GM12872 (cell line): Measurements from ENCODE around the gene ARHGAP5.

ENCODE experiments used
- TF ChIP-seq, protein P1 (sequence below): IDR thresholded peaks from 3 replicates; pipeline ENCODE4 v1.5.1; 2011; ENCODE audit warnings: low read depth, mild to moderate bottlenecking, low read length, moderate library complexity; ENCODE audit not compliant: insufficient read depth

ARHGAP5 gene

DNA sequence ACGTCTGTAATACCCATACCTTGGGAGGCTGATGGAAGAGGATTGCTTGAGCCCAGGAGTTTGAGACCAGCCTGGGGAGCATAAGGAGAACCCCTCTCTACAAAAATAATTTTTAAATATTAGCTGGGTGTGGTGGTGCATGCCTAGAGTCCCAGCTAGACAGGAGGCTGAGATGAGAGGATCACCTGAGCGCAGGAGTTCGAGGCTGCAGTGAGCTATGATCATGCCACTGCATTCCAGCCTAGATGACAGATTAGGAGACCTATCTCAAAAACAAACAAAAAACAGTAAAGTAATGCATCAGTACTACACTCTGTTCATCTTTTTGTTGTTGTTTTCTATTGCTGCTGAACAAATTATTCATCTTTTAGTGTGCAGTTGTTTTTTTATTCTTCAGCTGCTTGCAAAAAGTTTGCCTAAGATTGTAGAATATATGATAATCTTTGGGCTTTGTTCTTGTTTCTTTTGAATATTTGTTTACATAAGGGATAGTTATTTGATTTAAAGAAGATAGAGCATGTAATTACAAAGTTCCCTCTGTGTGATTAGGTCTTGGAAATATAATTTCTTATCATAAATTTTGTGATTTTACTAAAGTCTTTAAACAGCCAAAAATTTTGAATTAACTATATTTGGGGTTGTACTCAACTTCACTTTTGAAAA lies 8.2 kb downstream of the ARHGAP5 start:
- TF ChIP-seq, protein P1, sequence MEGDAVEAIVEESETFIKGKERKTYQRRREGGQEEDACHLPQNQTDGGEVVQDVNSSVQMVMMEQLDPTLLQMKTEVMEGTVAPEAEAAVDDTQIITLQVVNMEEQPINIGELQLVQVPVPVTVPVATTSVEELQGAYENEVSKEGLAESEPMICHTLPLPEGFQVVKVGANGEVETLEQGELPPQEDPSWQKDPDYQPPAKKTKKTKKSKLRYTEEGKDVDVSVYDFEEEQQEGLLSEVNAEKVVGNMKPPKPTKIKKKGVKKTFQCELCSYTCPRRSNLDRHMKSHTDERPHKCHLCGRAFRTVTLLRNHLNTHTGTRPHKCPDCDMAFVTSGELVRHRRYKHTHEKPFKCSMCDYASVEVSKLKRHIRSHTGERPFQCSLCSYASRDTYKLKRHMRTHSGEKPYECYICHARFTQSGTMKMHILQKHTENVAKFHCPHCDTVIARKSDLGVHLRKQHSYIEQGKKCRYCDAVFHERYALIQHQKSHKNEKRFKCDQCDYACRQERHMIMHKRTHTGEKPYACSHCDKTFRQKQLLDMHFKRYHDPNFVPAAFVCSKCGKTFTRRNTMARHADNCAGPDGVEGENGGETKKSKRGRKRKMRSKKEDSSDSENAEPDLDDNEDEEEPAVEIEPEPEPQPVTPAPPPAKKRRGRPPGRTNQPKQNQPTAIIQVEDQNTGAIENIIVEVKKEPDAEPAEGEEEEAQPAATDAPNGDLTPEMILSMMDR, result no peak

GRCh38 chr14:32085845-32086383 lies 8.8 kb downstream of the ARHGAP5 start:
- TF ChIP-seq, protein P1, result no peak

DNA sequence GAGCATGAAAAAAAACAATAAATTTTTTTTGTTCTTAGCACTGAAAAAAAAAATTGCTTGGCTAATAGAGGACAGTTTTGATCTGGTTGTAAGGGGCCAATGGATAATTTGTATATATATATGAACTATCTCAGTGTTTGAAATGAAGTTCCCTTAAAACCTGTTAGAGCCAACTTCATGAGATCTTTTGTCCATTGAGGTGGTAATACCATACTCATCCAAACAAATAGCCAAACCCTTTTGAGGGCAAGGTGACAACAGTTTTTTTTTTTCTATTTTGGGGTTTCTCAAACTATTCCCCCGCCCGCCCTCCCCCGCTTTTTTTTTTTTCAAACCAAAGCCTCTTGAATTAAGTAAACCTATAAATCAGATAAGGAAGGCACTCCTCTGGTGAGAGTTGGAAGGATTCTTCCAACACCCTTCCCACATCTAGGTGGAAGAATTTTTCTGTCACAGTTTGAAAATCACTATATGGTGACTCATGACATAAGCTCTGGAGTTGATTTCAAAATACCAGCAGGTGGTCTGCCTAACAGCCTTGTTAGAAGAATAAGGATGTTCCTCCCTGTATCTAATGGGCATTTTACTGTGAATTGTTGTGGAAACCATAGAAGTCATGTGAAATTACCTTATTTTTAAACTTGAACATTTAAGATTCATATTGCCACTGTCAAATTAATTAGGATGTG lies 10.2 kb downstream of the ARHGAP5 start:
- TF ChIP-seq, protein P1, result no peak

- TF ChIP-seq, protein P1, result no peak
These were observed 10.8 kb downstream of the ARHGAP5 start for GRCh38 chr14:32087907-32088306.

DNA sequence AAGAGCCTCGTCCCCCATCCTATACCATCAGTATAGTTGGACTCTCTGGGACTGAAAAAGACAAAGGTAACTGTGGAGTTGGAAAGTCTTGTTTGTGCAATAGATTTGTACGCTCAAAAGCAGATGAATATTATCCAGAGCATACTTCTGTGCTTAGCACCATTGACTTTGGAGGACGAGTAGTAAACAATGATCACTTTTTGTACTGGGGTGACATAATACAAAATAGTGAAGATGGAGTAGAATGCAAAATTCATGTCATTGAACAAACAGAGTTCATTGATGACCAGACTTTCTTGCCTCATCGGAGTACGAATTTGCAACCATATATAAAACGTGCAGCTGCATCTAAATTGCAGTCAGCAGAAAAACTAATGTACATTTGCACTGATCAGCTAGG lies 13.6 kb downstream of the ARHGAP5 start:
- TF ChIP-seq, protein P1, result no peak

GRCh38 chr14:32099473-32099872 lies 22.4 kb downstream of the ARHGAP5 start:
- TF ChIP-seq, protein P1, result no peak

DNA sequence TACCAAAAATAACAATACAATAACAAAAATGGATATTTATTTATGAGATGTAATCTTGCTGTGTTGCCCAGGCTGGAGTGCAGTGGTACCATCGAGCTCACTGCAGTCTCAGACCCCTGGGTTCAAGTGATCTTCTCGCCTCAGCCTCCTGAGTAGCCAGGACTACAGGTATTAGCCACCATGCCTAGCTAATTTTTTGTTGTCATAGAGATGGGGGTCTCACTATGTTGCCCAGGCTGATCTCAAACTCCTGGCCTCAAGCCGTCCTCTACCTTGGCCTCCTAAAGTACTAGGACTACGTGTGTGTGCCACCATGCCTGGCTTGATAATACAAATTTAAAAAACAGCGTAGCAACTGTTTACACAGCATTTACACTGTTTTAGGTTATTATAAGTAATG lies 23.1 kb downstream of the ARHGAP5 start:
- TF ChIP-seq, protein P1, result no peak
